ENCODE measurements around the gene ANKRD65.

- TF ChIP-seq, protein P1, sequence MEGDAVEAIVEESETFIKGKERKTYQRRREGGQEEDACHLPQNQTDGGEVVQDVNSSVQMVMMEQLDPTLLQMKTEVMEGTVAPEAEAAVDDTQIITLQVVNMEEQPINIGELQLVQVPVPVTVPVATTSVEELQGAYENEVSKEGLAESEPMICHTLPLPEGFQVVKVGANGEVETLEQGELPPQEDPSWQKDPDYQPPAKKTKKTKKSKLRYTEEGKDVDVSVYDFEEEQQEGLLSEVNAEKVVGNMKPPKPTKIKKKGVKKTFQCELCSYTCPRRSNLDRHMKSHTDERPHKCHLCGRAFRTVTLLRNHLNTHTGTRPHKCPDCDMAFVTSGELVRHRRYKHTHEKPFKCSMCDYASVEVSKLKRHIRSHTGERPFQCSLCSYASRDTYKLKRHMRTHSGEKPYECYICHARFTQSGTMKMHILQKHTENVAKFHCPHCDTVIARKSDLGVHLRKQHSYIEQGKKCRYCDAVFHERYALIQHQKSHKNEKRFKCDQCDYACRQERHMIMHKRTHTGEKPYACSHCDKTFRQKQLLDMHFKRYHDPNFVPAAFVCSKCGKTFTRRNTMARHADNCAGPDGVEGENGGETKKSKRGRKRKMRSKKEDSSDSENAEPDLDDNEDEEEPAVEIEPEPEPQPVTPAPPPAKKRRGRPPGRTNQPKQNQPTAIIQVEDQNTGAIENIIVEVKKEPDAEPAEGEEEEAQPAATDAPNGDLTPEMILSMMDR (conservative IDR thresholded peaks at IDR 0.05; ENCODE audit: low read depth, low read length): no peak
- TF ChIP-seq EZH2 (IDR thresholded peaks at IDR 0.05; ENCODE audit: low read length, unreplicated experiment): no peak
Measured at GRCh38 chr1:1432274-1432950, 11.3 kb upstream of the ANKRD65 start.
